GM19467 (cell line): ENCODE data around the gene OLAH.

Experiments
- ATAC-seq: cut with Tn5 transposase; IDR thresholded peaks from one replicate; pipeline ENCODE4 v1.9.1; 2021; ENCODE audit warnings: mild to moderate bottlenecking, moderate library complexity; ENCODE audit not compliant: unreplicated experiment

Gene OLAH

GRCh38 chr10:15068802-15069201, 25.1 kb downstream of the OLAH start:
- ATAC-seq: no peak

DNA sequence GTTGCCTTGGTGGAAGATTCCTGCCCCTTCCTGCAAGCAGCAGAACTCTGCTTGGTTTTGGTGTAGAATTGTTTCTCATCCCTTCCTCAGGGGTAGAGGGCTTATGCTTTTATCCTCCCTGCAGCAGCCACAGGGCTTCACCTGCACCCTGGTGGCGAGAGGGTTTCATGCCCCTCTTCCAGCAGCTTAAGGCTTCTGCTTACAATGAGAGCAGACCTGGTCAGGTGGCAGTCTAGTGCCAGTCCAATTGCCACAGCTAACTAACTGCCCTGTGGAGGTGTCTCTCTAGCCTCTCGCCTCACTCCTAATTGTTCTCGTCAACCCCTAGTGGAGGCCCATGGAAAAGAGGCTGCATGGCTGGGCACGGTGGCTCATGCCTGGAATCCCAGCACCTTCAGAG, 25.5 kb downstream of the OLAH start:
- ATAC-seq: no peak

GRCh38 chr10:15072358-15072757, 28.6 kb downstream of the OLAH start:
- no peak for ATAC-seq

DNA sequence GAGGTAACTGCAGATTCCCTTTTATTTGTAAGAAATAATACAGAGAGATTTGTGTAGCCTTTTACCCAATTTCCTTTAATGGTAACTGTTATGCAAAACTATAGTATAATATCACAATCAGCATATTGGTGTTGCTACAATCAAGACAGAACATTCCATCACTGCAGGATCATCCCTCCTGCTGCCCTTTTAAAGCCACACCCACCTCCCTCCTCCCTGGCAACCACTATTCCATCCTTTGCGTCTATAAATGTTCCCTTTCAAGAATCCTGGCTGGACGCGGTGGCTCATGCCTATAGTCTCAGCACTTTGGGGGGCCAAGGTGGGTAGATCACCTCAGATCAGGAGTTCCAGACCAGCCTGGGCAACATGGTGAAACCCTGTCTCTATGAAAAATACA, 31.7 kb downstream of the OLAH start:
- ATAC-seq: no peak

GRCh38 chr10:15083674-15084501, 40.1 kb downstream of the OLAH start:
- no peak for ATAC-seq

- ATAC-seq: no peak
Observed at GRCh38 chr10:15084502-15084922, 40.8 kb downstream of the OLAH start.

GRCh38 chr10:15088428-15089261, 44.9 kb downstream of the OLAH start, which contains the start of gene ACBD7:
Gene ACBD7 (minus strand): TSS chr10:15088776. CDS start chr10:15088728, 48 bp downstream.
- peak; percentile 100 for ATAC-seq

- ATAC-seq: no peak
Observed at GRCh38 chr10:15091418-15091817, 47.7 kb downstream of the OLAH start.

- no peak for ATAC-seq
Observed at GRCh38 chr10:15092855-15093408, 49.2 kb downstream of the OLAH start.

GRCh38 chr10:15096661-15097010, 52.9 kb downstream of the OLAH start:
- peak; percentile 9 for ATAC-seq

- ATAC-seq: peak; percentile 83
Observed at GRCh38 chr10:15097011-15097812, 53.5 kb downstream of the OLAH start, which contains the start of gene RPP38. Gene RPP38 (plus strand): TSS chr10:15097355. CDS start chr10:15103315, 5,960 bp downstream.

GRCh38 chr10:15099886-15100285, 56.1 kb downstream of the OLAH start:
- no peak for ATAC-seq

DNA sequence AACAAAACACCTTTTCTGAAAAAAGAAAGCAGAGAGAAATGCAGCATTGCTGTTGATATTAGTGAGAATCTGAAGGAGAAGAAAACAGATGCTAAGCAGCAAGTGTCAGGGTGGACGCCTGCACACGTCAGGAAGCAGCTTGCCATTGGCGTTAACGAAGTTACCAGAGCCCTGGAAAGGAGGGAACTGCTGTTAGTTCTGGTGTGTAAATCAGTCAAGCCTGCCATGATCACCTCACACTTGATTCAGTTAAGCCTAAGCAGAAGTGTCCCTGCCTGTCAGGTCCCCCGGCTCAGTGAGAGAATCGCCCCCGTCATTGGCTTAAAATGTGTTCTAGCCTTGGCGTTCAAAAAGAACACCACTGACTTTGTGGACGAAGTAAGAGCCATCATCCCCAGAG, 59.8 kb downstream of the OLAH start:
- no peak for ATAC-seq

GRCh38 chr10:15106352-15107013, 62.7 kb downstream of the OLAH start:
- peak; percentile 76 for ATAC-seq

DNA sequence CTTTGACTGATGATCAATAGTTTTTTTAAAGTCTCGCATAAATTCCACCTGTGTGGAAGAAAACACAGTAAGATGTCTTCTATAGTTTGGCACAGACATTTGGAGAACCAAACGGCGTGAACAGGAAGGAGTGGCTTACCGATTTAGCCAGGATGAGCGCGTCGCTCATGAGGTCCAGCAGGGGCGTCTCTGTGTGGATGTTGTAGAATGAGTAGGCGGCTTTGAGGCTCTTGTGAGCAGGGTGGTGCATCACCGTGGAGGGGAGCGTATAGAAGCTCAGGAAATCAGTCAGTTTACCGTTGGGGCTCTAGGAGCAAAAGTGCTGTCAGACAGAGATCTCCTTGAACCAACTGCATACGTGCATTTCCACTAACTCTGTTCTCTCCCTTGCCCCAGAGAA, 68.9 kb downstream of the OLAH start:
- ATAC-seq: no peak

- ATAC-seq: no peak
Observed at GRCh38 chr10:15113766-15114165, 70.0 kb downstream of the OLAH start.

- no peak for ATAC-seq
Observed at GRCh38 chr10:15116225-15116624, 72.5 kb downstream of the OLAH start.

GRCh38 chr10:15118615-15119014, 74.9 kb downstream of the OLAH start:
- ATAC-seq: no peak

DNA sequence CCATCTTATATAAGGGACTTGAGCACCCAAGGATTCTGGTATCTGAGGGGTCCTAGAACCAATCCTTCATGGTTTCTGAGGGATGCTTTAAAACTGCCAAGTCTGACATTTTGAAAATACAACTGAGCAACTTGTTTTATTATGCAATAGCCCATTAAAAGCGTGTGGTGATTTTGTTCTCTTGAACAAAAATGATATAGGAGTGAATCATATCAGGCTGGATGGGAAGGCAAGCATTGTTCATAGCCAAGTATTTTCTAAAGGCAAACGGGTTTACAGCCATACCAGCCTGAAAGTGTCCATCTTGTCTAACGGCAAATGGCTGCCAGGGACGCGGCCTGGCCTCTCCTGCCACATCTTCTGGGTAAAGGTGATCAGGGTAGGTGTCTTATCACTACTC, 76.8 kb downstream of the OLAH start:
- ATAC-seq: no peak

DNA sequence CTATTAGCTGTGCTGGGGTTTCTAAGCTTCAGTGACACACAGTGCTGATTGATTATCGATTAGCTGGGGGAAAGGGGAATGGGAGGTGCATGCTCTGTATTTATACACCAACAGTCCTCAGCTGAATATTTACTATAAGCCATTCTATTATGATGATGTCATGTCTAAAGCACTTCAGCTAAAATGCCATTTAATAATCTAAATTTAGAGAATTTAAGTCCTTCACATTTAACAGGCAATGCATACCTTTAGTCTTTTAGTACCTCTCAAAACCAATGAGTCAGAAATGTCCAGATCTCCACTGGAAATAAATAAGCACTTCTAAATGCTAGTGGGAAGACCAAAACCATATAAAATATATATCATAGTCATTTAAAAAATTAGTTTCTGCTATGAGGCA, 78.0 kb downstream of the OLAH start:
- ATAC-seq: no peak
